AG20443 (cell line): ENCODE data around the gene NBAS.

Experiments
- DNase-seq: peaks from one replicate; pipeline ENCODE4 v3.0.0; 2012; ENCODE audit warnings: low spot score, mixed read lengths

The NBAS gene

DNA sequence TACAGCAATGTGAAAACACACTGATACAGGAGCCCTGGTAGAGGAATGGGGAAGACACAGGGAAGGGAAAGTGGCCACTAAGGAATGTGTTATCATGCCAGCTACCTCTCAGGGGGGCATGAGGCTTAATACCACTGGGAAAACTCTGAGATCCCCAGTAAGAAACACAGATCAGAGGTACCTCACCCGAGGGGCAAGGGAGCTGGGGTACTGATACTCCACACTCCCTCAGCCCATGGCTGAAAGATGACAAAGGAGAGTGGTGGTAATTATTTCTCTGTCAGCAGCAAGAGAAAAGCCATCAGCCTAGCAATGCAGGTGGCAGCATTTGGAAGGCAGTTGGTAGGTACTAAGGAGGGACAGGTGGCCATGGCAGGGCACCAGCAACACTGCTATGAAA lies 434.8 kb downstream of the NBAS start:
- no peak for DNase-seq

DNA sequence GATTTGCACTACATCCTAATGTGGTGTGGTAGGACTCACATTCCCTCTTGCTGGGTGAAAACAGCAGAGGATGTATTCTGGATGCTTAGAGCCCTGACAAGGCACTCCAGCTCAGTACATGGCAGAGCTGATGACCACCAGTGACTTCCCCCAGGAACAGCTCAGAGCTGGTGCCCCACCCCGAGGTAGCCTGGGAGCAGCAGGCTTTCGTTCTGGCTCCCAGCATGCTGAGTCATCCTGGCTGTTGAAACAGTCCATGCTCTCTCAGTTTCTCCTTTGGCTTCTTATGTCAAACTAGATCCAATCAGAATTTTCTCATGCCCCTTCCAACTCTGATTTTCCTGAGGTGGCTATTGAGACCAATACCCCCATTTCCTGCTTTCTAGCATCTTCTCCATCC lies 438.2 kb downstream of the NBAS start:
- DNase-seq: peak; percentile 69

DNA sequence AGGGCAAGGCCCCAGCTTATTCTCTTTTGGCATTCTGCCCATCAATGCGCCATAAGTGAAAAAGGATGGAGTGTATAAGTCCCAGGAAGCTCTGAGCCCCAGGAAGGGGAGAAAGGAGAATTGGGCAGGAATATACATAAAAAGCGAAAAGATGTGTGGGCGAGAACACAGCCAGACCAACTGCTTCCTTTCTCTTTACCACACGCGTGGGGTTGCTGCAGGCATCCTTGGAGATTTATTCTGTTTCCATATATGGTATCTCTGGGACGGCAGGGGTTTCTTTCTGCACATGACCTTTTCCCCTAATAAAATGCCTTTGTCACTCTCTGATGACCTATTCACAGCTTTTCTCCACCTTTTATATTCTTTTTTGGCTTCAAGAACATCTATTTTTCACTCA lies 440.5 kb downstream of the NBAS start:
- DNase-seq: no peak

DNA sequence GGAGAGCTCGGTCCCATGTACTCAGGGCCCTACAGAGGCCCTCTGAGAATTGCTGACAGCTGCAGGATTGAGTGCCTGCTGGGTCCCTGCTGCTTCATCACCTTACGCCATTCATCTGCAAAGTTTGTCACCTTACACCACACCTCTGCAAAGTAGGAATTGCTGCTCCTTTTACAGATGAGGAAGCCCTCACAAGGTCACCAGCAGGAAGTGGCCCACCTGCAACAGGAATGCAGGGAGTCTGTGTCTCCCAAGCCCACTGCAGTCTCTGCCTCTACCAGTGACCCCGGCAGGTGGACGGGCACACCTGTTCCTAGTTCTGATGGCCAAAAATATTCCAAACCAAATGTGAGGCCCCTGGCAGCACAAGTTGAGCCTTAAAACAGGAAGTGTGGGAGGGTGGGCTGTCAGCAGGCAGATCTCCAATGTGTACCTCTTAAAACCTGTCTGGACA lies 441.4 kb downstream of the NBAS start:
- no peak for DNase-seq

DNA sequence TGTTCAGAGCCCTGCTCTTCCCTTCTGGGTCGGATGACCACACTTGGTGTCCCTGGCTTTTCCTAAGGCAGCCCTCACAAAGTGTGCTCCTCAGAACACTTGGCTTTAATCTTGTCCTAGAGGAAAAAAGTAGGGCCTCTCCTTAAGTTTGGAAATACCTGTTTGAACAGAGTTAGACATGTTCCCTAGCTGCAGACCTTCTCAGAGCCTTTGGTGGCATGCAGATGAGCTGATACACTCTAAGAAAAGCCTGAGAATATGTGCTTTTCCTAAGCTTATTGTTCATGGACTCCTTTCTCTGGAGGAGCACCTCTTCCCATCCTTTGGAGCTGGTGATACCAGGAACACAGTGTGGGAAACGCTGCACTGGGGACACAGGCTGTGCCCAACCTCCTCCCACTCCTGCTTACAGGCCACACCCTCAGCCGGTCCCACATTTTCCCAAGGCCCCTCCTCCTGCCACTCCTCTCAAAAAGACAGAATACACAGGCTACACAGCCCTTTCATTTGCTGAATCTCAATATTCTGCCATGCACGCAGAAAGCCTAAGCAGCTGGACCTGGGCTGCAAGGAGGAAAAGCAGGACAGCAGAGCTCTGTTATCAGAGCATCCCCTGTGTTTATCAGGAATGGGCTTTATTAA lies 443.6 kb downstream of the NBAS start:
- DNase-seq: no peak
